Measurements from ENCODE around the gene CTTN.
A peak's percentile ranks its signal among the peaks of the same experiment; 100 is the strongest.

The CTTN gene

DNA sequence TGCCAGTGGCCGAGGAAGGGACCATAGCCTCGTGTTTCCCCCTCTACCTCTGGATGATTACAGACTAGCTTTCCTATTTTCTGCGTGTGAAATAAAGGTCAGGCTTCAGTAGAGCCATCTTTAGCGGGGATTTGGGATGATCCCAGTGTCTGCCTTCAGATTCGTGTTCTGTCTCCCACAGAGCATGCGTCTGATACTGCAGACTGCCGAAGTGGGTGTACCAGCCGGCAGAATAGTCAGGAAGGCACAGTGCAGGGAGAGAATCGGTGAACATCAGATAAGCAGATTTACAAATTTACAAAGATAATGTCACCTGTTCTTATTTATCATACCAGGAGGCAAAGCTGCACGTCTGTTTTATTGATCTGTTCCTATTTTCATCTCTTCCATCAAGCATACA, 11.1 kb downstream of the CTTN start:
- DNase-seq (ENCODE audit: low read depth in 2 of 2): no peak

DNA sequence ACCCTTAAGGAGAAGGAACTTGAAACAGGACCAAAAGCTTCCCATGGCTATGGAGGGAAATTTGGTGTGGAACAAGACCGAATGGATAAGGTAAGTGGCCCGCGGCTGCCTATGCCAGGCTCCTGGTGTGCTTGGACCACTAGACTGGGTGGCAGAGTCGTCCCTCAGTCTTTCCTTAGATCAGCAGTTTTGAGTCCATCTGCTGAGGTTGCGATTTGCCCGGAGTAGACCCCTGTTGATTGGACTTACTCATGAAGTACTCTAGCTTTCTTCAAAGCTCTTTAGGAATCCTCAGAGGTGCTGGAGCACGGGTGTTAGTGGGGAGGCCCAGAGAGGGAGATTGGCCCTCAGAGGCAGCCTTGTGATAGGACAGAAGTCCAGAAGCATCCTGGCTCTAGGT, 11.5 kb downstream of the CTTN start:
- DNase-seq (ENCODE audit: low read depth in 2 of 2): no peak

DNA sequence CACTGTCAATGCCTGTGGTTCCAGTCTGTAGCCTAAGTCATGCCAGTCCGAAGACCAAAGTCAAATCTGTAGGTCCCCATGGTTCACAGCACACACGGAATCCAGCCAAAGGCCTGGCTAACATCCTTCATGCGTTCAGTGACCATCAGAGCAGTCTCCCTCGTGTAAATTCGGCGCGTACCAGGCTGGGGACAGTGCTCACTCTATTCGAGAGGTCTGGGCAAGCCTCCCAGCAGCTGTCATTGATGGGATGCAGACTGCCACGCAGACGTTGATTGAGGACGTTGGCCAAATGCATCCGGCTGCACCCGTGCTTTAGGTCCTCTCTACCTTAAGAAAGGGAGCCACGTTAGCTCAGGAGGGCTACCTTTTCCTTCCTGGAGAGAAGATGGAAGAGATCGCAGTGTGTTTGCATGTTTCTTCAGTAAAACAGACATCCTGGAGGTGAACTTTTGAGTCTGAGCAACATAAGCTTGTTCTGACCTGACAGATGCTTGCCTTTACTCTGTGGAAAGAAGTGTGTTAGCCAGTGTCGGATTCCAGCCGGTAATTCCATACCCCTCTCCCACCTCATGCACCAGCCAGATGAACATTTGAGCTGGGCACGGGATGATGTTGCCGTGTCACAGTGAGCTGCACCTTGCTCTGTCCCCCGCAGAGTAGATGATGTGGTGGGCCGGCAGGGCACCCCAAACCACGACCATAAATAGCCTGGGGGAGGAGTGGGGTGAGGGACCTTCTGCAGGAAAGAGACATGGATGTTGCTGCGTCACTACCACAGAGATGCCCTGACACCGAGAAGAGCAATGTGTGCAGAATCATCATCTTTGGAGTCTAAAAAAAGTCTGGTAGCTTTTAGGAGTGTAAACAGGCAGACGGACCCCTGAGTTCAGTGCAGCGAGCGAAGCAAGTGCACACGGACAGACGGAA, 12.2 kb downstream of the CTTN start:
- no peak for DNase-seq (ENCODE audit: low read depth in 2 of 2)

DNA sequence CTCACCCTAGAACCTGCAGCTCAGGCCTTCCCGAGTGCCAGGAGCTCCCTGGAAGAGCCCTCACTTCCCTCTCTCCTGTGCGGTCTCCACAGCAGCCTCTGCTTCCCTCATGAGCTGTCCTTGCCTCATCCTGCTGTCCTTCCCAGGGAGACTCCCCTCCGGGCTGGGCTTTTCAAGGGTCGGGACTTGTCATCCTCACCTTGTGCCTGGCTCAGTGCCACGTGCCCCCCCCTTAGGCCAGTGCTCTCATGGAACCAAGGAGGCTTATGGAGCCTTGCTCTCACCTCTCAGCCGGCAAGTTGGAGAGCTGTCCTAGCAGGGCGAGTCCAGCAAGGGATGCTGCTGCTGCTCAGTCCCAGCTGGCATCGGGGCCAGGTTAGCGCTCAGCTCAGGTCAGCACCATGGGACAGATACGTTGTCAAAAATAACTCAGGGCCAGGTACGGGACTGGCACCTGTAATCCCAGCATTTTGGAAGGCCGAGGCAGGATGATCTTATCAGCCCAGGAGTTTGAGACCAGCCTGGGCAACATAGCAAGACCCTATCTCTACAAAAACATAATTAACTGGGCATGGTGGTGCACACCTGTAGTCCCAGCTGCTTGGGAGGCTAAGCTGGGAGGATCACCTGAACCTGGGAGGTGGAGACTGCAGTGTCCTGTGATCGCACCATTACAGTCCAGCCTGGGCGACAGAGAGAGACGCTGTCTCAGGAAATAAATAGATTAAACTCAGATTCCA, 13.6 kb downstream of the CTTN start:
- no peak for DNase-seq (ENCODE audit: low read depth in 2 of 2)

DNA sequence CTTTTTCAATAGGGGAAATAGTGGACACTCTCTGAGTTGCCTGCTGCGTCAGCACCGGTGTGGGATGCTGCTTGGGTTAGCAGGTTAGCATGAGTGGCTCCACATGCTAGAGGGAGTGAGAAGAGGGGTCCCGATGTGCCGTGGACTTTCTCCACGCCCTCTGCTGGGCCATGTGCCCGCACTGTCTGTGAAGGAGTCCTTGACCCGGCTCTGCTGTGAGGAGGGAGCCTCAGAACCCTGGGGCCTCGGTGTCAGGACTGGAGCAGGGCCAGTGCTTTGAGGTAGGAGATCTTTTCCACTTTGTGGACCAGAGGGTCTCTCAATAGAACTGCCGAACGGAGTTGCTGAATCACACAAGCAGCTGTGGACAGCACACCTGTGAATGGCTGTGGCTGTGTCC, 14.8 kb downstream of the CTTN start:
- DNase-seq (ENCODE audit: low read depth in 2 of 2): no peak

DNA sequence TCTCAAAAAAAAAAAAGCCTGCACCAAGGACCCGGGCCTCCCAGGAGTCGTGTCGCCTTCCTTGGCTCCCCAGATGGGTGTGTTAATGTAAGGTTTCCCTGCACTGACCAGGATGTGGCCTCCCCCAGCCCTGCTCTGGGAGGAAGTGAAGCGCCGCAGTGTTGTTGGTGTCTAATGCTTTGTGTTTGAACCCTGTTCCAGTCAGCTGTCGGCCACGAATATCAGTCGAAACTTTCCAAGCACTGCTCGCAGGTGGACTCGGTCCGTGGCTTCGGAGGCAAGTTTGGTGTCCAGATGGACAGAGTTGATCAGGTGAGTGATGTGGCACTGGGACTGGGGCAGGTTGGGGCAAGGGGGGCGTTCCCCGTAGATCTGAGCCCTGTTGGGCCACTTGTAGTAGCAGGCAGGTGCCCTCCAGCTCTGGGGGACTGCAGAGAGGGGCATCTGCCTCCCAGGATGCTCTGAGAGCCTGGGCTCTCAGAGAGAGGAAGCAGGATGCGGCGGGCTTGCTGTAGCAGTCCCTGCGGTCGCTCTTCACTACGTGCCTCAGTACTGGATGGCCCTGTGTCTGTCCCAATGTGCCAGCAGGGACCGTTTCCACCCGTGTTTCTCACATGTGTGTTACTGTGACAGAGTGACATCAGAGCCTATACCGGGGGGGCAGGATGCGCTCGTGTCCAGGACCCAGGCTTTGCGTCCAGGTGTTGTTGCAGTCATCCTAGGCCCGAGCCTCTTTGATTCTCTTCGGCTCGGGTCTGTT, 16.2 kb downstream of the CTTN start:
- DNase-seq (ENCODE audit: low read depth in 2 of 2): no peak

DNA sequence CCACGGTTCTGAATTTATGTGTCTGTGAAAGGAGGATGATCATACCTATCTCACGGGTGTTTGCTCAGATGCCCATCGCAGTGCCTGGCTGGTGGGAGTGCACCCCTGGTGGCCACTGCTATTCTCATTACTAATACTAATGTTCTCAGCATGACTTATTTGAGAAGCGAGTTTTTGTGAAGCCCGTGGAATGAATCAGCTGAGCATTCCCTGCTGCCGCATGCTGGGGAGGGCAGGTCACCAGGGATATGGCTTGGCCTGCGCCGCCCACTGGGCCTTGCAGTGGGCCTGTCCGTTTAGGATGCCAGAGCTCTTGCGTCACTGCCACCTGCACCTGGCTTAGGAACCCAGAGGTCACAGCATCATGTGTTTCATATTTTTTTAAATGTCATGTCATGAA, 16.9 kb downstream of the CTTN start:
- DNase-seq (ENCODE audit: low read depth in 2 of 2): peak; percentile 35

DNA sequence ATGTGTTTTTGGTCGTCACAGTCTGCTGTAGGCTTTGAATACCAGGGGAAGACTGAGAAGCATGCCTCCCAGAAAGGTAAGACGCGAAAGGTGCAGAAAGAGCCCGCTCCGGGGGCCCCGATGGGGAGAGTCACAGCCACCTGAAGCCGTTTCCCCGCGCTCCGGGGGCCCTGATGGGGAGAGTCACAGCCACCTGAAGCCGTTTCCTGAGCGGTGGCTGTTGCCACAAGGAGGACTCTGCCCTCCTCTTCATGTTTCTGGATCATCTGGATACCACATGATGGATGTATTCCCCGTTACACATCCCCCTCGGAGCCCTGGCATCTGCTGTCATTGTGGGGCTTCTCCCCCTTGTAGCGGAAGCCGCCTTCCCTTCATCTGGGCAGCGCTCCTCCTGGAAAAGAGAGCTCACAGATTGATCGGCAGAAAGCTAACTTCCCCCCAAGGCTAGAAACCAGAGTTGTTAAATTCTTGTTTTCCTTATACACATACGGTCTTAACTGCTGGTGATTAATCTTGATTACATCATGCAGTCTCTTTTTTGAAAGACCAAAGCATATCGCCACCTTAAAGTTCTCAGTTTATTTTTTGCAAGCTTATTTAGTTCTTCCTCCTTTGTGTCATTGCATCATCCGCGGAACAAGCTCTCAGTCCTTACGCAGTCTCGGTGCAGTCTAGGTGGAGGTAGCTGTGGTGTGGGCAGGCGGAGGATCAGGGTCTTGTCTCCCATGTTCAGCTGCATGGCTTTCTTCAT, 17.5 kb downstream of the CTTN start:
- DNase-seq (ENCODE audit: low read depth in 2 of 2): peak; percentile 52 to 55

DNA sequence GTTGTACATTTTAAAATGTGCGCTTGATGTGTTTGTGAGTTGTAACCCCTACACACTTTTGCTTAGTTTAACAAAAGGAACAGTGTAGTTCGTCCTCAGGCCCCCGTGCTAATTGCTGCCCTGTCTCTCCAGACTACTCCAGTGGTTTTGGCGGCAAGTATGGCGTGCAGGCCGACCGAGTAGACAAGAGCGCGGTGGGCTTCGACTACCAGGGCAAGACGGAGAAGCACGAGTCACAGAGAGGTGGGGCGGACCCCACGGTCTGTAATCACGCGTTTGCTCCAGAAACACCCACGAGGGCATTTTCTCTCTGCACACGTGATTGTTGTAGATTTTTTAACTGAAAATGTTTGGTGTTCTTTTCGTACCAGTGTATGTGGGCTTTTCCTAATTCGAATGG, 18.6 kb downstream of the CTTN start:
- no peak for DNase-seq (ENCODE audit: low read depth in 2 of 2)

DNA sequence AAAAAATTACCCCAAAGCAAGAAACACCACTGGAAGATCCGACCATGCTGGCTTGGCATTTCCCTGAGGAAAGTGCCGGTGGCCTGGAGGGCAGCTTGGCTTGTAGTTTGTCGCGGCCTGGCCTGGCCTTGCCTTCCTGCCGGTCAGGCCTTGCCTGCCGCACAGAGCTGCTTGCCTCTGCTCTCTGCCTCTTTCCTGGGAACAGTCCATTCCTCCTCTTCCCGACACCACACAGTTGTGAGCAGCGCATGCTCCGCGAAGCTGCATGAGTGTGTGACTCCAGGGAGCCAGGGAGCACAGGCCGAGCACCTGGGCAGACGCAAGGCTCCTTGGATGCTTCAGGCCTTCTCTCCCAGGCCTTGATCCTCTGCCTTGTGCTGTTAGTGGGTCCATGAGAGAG, 19.8 kb downstream of the CTTN start:
- DNase-seq (ENCODE audit: low read depth in 2 of 2): no peak

DNA sequence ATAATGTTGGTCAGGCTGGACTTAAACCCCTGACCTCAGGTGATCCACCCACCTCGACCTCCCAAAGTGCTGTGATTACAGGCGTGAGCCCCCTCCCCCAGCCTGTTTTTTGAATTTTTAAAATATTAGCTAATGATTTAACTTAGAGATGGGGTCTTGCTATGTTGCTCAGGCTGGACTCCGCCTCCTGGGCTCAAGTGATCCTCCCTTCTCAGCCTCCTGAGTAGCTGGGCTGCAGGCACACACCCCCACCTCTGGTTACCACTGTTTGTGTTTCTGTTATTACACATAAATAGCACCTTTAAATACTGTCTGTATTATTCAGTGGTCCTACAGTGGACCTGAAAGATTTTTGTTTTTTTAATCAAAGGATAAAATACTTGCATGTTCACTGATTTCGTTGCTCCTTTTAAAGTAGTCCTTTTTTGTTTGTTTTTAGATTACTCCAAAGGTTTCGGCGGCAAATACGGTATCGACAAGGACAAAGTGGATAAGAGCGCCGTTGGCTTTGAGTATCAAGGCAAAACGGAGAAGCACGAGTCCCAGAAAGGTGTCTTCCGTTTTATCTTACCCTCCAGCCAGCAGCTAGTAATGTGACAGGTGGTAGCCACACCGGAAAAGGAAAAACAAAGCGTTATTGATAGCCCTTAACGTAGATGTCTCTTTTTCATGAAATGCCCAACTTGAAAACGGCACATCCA, 21.1 kb downstream of the CTTN start:
- no peak for DNase-seq (ENCODE audit: low read depth in 2 of 2)

DNA sequence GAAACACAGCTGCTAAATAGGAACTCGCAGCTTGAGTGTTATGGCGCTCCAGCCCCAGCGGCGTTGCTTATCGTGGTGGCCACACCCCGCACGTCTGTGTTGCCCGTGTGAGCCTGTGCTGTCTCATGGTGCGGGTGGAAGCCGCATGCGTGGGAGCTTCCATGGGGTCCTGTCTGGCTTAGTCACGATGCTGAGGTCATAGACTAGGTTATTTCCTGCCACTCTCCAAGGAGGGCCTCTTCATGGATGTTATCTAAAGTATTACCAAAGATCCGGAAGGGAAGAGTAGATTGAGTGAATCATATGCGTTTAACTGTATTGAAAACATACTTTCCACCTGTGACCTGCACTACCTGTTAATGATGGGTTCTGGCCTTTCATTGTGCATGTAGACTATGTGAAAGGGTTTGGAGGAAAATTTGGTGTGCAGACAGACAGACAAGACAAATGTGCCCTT, 21.7 kb downstream of the CTTN start:
- DNase-seq (ENCODE audit: low read depth in 2 of 2): no peak

DNA sequence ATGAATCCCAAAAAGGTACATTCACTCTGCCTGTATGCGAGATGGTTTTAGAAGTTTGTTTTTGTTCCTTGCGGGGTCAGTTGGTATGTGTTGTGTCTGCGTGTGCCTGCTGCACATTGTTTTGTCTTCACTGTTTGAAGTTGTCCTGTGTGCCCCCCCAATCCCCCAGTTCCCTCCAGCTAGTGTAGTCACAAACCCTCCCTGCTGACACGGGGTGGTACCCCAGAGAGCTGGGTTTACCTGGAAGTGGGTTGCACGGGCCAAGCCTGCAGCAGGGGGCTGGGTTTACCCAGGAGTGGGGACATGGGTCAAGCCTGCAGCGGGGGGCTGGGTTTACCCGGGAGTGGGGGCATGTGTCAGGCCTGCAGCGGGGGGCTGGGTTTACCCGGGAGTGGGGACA, 22.2 kb downstream of the CTTN start:
- no peak for DNase-seq (ENCODE audit: low read depth in 2 of 2)

DNA sequence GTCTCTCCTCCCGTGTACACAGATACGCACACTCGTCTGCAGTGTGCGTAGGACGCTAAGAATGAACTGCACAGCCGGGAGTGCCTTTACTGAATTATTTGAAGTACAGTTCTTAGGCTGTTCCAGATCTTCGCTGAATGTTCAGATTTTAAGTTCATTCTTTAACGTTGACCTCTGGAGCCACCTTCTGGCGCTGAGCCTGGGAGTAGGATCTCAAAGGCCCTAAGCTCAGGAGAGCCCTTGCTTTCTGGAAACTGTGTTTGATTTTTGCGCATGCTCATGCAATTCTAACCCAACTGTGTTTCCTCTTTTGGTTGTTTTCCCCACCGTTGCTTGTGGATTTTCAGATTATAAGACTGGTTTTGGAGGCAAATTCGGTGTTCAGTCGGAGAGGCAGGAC, 22.8 kb downstream of the CTTN start:
- DNase-seq (ENCODE audit: low read depth in 2 of 2): no peak

DNA sequence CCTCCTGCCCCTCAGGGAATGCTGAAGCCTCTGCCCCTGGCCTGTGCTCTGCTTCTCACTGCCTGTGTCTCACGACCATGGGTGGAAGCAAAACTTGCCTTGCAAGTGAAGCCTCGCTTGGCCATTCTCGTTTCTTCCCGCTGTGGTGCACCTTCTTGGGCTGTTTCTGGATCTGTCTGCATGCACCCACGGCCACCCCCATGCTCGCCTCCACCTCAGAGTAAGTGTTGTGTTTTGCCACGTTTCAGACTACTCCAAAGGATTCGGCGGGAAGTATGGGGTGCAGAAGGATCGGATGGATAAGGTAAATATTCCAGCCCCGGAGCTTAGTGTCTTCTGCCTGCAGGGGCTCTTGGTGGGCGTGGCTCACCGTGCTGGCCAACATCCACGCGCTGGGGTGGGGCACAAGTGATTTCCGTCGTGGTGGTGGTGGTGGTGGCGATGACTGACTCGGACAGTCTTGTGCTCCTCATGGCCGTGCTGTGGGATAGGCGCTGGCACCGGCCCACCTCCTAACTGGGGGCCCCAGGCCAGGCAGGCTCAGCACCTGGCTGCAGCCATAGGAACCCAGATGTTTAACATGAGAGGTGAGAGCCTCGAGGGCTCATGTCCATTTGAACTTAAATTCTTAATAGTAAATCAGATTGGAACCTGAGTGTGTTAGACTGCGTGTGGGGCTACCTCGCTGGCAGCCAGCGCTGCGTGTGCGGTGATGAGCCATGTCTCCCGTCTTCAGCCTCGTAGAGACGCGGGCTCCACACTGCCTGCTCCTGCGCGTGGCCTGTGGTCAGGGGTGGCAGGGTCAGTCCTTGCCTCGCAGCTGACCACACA, 24.6 kb downstream of the CTTN start:
- no peak for DNase-seq (ENCODE audit: low read depth in 2 of 2)

DNA sequence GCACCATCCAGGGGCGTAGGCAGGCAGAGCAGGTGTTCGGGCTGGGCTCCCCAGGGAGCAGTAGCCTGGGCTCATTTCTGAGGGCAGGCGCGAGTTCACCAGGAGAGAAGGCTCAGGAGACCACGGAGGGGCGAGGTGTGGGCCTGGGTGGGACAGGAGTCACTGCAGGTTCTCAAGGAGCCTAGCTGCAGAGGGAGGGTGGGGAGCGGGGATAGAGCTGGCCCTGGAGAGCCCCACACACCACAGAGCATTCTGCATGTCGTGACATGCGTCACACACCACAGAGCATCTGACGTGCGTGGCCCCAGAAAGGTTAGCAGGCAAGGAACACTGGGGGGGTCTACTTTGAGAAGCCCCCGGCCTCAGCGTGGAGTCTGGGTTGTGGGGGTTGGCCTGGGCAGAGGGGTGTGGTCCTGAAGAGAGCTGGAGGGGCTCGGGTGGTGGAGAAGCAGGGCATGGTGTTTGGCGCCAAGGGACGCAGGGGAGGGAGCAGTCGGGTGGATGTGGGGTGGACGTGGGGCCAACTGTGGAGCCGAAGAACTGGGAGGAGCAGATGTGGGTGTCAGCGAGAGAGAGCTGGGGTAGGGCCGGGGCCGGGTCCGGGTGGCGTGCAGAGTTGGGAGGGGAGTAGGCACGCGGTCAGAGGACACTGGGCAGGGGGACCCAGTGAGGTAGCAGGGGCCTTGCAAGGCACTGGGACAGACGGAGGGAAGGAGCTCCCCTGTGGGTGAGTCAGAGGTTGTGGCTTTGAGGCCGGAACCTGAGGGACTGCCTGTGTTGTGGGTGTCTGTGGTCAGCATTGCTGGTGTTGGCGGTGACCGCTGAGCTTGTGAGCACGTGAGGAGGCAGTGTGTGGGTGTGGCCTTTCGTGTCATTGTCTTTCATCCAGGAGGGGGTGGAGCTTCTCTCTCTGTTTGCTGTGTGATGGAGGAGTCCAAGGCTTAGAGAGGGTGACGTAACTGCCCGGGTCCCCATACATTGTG, 25.5 kb downstream of the CTTN start:
- DNase-seq (ENCODE audit: low read depth in 2 of 2): no peak

DNA sequence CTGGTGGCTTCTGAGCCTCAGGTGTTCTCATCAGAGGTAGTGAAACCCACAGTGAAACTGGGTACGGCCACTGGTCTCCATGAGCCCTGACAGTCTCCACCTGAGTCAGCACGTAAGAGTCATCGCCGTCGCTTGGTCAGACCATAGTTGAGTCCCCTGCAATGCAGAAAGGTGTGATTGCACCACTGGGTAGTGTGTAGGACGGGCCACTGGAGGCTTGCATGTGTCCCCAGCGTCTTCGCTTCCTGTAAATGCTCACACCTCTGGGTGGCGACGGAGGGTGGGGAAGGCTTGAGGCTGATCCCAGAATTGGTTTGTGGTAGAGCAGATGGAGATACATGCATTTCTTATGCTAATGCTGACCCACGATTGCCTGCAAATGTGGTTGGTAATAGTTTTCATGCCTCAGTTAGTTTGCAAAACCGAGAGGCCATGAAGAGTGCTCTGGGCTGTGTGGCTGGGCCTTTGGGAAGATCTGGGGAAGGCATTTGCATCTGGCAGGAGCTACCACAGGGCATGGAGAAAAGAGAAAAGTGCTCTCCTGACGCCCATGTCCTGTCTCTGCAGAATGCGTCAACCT, 26.5 kb downstream of the CTTN start:
- no peak for DNase-seq (ENCODE audit: low read depth in 2 of 2)

DNA sequence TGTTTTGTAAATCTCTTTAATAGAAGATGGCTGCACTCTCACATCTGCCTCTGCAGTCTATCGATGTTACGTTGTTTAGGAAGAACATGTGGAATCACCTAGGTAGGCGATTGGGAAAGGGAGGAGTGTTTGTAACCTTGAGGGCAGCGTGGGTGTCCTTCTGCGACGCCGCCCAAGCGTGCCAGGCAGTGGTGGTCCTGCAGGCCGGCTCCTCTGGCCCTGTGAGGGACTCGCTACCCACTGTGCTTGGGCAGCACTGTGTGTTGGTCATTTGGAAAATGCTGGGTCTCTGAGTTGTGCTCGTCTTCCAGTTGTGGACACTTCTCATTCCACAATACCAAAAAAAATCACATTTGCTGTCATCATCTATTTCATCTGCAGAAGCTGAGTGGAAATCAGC, 29.1 kb downstream of the CTTN start:
- DNase-seq (ENCODE audit: low read depth in 2 of 2): no peak
